Testis (tissue), 2 donors: ENCODE data around the gene PFKFB3.

Source experiments
- CTCF ChIP-seq, 3 experiments: fragments of 450-650 bp in 2 of 3; fragments of 200-600 bp in 1 of 3; sonication (generic) in 1 of 3; IDR thresholded peaks; one replicate each; pipeline ENCODE4 v1.5.1; 2016 to 2019; ENCODE audit warnings: antibody characterized with exemption in 3 of 3, mild to moderate bottlenecking in 2 of 3, moderate library complexity in 1 of 3
- POLR2A ChIP-seq: fragments of 450-650 bp; IDR thresholded peaks from one replicate; pipeline ENCODE4 v1.6.1; 2017; ENCODE audit warnings: antibody characterized with exemption, mild to moderate bottlenecking, moderate library complexity

GRCh38 chr10:6165221-6165725 lies 37.5 kb upstream of the PFKFB3 start:
- TF ChIP-seq CTCF (IDR thresholded peaks at IDR 0.05) (no peak), POLR2A (no peak)
